ENCODE data around the gene BANF1. TPM values are rescaled to one million over a fixed set of nuclear protein-coding genes. Genes with fewer than 3 reads are reported as not detected.

Gene BANF1
- total RNA-seq, 2 experiments from 2014 or later: 267 to 311 TPM

- intact Hi-C loops (cut with micrococcal nuclease): no loop called here
- Mint-ChIP-seq H3K27ac (peak overlapping the region; percentile 93), H3K36me3 (ENCODE audit: low read depth) (peaks cover 16% of the 10 kb centered on the region), H3K4me3 (no peak overlapping the region), H3K4me1 (ENCODE audit: low read depth) (peaks cover 45% of the 10 kb centered on the region), H3K27me3 (no peaks in the 10 kb centered on the region), H3K9me3 (no peaks in the 10 kb centered on the region)
- TF ChIP-seq, protein P1, sequence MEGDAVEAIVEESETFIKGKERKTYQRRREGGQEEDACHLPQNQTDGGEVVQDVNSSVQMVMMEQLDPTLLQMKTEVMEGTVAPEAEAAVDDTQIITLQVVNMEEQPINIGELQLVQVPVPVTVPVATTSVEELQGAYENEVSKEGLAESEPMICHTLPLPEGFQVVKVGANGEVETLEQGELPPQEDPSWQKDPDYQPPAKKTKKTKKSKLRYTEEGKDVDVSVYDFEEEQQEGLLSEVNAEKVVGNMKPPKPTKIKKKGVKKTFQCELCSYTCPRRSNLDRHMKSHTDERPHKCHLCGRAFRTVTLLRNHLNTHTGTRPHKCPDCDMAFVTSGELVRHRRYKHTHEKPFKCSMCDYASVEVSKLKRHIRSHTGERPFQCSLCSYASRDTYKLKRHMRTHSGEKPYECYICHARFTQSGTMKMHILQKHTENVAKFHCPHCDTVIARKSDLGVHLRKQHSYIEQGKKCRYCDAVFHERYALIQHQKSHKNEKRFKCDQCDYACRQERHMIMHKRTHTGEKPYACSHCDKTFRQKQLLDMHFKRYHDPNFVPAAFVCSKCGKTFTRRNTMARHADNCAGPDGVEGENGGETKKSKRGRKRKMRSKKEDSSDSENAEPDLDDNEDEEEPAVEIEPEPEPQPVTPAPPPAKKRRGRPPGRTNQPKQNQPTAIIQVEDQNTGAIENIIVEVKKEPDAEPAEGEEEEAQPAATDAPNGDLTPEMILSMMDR (IDR thresholded peaks at IDR 0.05): no peak
- DNase-seq (no peak), ATAC-seq (no peak)
- ChIA-PET CTCF (interaction anchor here (0.8 to 3.6 kb wide), 7 partner anchors 60 to 109 kb away, joined by 3 to 17 read pairs (median 3); partner anchors contain the start of genes CCDC85B, FIBP and MUS81), POLR2A (interaction anchor here (0.7 to 7.2 kb wide), 8 partner anchors 28 to 539 kb away, joined by 3 to 54 read pairs (median 5); partner anchors contain the start of genes BANF1, CCDC85B, FIBP and FOSL1)
Measured at GRCh38 chr11:65958774-65959420, 43.4 kb upstream of the BANF1 start.

GRCh38 chr11:65960824-65961266, 41.5 kb upstream of the BANF1 start:
- peak; percentile 4 for ATAC-seq
- peak overlapping the region; percentile 97 for H3K27ac Mint-ChIP-seq
- no peaks in the 10 kb centered on the region for H3K9me3 Mint-ChIP-seq
- POLR2A ChIA-PET: interaction anchor here (0.6 to 7.2 kb wide), 6 partner anchors 21 to 476 kb away, joined by 3 to 54 read pairs (median 4); partner anchors contain the start of genes CCDC85B, FIBP and FOSL1
- TF ChIP-seq, protein P1 (IDR thresholded peaks at IDR 0.05): no peak
- H3K36me3 Mint-ChIP-seq (ENCODE audit: low read depth): peaks cover 32% of the 10 kb centered on the region
- peaks cover 48% of the 10 kb centered on the region for H3K4me1 Mint-ChIP-seq (ENCODE audit: low read depth)
- intact Hi-C loops (cut with micrococcal nuclease): loop anchor here (1.0 to 10.0 kb wide), 2 partner anchors 42 to 66 kb away; partner anchors contain the start of genes C11orf68, CCDC85B and DRAP1
- H3K27me3 Mint-ChIP-seq: no peaks in the 10 kb centered on the region
- no peak for DNase-seq
- CTCF ChIA-PET: interaction anchor here (1.3 to 3.6 kb wide), 4 partner anchors 70 to 298 kb away, joined by 3 to 17 read pairs (median 12); partner anchors contain the start of genes CCDC85B, FIBP and RELA
- peak overlapping the region; percentile 82 for H3K4me3 Mint-ChIP-seq

GRCh38 chr11:65961267-65962140, 40.8 kb upstream of the BANF1 start, which contains the start of gene SART1:
TSS of gene SART1 (plus strand) at chr11:65961734. CDS start at chr11:65961781, 47 bp downstream.
- ATAC-seq (peak; percentile 91), DNase-seq (peak; percentile 98)
- TF ChIP-seq, protein P1 (IDR thresholded peaks at IDR 0.05): no peak
- Mint-ChIP-seq H3K4me1 (ENCODE audit: low read depth) (peaks cover 46% of the 10 kb centered on the region), H3K36me3 (ENCODE audit: low read depth) (peaks cover 36% of the 10 kb centered on the region), H3K27me3 (no peaks in the 10 kb centered on the region), H3K27ac (peak within 1 kb of the TSS; percentile 97), H3K9me3 (no peaks in the 10 kb centered on the region), H3K4me3 (peak within 1 kb of the TSS; percentile 82)
- POLR2A ChIA-PET: interaction anchor here (0.6 to 7.2 kb wide), 10 partner anchors 14 to 71 kb away, joined by 3 to 54 read pairs (median 4); partner anchors contain the start of genes CCDC85B, FIBP and FOSL1
- intact Hi-C loops (cut with micrococcal nuclease): loop anchor here (1.0 to 10.0 kb wide), 2 partner anchors 42 to 67 kb away; partner anchors contain the start of genes C11orf68, CCDC85B and DRAP1
- CTCF ChIA-PET: interaction anchor here (2.5 to 3.6 kb wide), 3 partner anchors 70 to 77 kb away, joined by 12 to 17 read pairs (median 13); partner anchors contain the start of genes CCDC85B and FIBP

DNA sequence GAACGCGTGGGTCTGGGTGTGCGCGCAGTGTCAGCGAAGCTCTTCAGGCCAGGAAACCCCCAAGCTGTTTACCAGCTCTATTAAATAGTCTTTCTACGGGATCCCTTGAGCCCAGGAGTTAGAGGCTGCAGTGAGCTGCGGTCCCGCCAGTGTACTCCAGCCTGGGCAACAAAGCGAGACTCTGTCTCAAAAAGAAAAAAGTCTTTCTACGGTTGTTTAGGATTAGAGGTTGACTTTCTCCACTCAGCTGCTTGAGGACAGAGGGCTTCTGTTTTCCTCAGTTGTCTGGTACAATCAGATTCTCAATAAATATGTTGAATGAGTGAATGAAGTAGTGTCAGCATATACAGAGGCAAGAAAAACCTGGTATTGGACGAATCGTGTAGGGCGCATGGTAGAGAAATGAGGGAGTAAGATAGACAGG, 40.1 kb upstream of the BANF1 start:
- intact Hi-C loops (cut with micrococcal nuclease): loop anchor here (10.0 kb wide), 1 partner anchor 67 kb away; the partner anchor contains the start of gene CCDC85B
- no peaks in the 10 kb centered on the region for H3K9me3 Mint-ChIP-seq
- ChIA-PET POLR2A (interaction anchor here (0.6 to 7.2 kb wide), 8 partner anchors 14 to 71 kb away, joined by 3 to 54 read pairs (median 4); partner anchors contain the start of genes CCDC85B and FIBP), CTCF (interaction anchor here (2.5 to 3.6 kb wide), 3 partner anchors 71 to 77 kb away, joined by 12 to 17 read pairs (median 13); partner anchors contain the start of genes CCDC85B and FIBP)
- DNase-seq (no peak), ATAC-seq (no peak)
- peak overlapping the region; percentile 84 for H3K27ac Mint-ChIP-seq
- H3K36me3 Mint-ChIP-seq (ENCODE audit: low read depth): peaks cover 41% of the 10 kb centered on the region
- H3K4me3 Mint-ChIP-seq: peak overlapping the region; percentile 82
- no peaks in the 10 kb centered on the region for H3K27me3 Mint-ChIP-seq
- TF ChIP-seq, protein P1 (IDR thresholded peaks at IDR 0.05): no peak
- peaks cover 40% of the 10 kb centered on the region for H3K4me1 Mint-ChIP-seq (ENCODE audit: low read depth)
